HG03520 (cell line): Measurements from ENCODE around the gene ANKRD39.
"Not testable (repeated sequence)": the region's sequence is repeated elsewhere in the genome, so short reads cannot be mapped to it uniquely, and the experiment has no call there.

ENCODE experiments used
- ATAC-seq: cut with Tn5 transposase; IDR thresholded peaks from one replicate; pipeline ENCODE4 v1.9.1; 2021; ENCODE audit warnings: mild to moderate bottlenecking, moderate library complexity; ENCODE audit not compliant: unreplicated experiment

Gene ANKRD39

GRCh38 chr2:96873651-96874096 is 15.9 kb upstream of the ANKRD39 start:
- ATAC-seq = no peak

DNA sequence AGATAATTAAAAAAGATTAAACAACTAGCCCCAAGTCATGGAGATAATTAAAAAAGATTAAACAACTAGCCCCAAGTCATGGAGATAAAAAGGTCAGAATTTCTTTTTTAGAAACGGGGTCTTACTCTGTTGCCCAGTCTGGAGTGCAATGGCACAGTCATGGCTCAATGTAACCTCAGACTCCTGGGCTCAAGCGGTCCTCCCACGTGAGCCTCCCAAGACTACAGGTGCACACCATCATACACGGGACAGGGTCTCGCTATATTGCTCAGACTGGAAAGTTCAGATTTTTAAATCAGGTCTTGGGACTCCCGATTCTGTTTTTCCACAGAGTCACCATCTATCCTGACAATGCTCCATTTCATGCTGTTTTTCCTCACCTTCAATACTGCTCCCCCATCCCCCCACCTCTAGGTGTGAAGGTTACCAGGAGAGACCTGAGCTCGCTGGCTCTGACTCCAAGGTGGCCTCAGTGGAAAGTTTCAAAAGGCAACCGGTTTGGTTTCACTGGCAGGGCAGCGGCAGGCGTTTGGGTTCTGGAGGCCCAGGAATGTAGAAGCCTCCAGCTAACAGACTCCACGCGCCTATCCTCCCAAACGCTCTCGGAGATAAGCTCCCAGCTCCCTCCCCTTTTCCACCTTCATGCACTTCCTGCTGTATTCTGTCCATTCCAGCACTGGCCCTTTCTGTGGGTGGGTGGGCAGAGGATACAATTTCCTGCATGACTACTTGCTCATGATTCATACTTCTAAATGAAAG is 15.0 kb upstream of the ANKRD39 start:
- no peak for ATAC-seq

DNA sequence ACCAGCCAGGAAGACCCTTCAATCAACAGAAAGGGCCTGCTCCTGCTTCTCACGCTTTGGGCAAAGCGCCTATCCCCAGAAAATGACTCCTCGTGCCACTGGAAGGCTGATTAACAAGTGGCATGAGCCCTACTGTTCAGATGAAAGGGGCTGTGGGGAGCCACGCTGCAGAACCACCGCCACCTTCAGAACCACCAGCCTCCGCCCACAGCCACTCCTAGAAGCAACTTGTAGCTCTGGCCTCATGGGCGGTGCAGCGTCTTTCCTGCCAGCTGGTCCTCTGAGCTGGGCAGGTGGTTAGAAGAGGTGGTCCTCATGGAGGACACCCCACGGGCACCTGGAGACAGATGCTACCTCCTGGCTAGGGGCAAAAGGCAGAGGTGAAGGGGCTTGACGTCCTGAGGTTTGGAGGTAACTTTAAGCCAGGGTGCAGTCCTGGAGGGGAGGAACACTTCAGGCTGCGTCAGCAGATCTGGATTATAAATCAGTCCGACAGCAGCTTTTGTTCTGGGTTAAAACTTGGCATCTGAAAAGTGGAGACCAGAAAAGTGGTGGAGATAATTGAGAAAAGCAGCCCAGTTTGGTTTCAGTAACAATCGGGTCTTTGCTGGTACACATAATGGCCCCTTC is 12.9 kb upstream of the ANKRD39 start:
- ATAC-seq = no peak

GRCh38 chr2:96869822-96870625 is 12.2 kb upstream of the ANKRD39 start, which contains the start of gene SEMA4C:
Gene SEMA4C (minus strand): TSS chr2:96870080. CDS start chr2:96867886, 2,194 bp downstream.
- ATAC-seq = no peak

DNA sequence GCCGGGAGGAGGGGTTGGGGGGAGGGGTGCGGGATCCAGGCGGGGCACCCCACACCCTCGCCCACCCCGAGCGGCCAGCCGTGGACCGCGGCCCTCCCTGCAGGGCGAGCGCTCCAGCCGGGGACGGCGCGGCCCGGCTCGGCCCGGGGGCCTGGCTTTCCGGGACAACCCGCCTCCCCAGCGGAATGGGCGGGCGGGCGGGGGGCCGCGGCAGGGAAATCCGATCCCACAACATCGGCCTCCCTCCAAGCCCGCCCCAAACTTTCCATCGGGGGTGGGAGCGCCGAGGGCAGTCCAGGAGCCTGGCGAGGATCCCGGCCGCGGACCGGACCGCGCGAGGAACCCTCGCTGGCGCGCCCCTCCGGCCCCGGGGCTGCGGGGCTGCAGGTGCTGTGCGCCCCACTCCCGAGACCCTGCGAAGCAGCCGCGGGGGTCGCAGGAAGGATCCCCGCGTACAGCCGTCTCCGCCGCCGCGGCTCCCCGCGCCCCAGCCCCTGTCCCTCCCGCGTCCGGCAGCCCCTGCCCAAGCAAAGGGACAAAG is 11.5 kb upstream of the ANKRD39 start:
- no peak for ATAC-seq

DNA sequence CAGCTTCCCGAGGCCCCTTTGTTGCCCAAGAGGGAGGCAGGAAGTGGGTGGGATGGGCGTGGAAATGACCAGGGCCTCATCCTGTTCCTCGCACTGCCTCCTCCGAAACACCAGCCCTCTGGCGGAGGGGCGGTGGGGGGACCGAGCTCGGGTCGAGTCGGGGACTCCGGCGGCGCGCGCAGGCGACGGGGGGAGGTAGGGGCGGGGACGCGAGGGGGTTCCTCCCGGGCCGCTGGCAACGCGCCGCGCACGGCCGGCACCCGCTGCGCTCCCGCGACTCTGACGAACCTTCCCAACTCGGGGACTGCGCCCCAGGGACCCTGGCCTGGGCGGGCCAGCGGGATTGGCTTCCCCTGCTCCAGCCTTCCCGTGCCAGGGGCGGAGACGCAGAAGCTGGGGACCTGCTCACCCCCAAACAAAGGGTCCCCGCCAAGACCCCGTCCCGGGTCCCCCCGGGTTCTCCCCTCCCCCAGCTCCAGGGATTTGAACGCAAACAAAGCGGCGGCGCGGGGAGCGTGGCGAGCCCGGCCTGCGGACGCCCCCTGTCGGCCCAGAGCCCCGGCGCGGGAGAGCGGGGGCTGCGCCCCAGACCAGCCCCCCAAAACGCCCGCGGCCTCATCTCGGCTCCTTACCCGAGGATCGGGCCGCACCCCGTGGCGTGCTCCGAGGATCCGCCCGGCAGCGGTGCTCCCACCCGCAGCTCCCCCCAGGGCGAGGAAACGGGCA is 10.9 kb upstream of the ANKRD39 start:
- ATAC-seq = no peak

DNA sequence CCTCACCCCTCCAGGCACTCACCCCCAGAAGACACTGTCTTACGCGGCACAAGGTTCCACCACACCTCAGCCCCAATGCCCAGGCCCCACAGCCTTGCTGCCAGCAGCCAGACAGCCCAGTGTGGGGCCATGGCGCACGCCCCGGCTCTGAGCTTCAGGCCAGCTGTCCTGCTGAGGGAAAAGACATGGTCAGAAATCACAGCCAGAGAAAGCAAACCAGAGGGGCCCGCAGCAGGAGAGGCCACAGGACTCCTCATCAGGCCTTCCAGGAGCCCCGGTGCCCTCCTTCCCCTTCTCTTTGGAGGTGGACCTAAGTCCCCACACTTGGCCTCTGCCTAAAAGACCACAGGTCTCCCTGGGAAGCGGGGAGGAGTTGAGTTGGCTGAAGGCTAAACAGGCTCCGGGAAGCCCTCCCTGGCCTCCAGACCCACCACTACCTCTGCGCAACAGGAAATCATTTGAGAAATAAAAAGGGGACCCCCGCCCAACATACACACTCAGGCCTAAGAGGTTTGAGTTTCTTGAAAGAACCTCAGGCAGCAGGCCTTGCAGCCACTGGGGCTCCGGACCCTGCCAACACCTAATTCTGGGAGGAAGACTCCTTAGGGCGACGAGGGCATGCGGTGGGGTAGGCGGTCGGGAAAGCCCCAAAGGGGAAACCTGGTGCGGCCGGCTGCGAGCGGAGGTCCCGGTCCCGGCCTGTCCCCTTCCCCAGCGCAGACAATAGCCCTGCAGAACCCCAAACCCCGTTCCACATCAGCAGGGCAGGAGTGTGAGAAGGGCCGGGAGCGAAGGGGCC is 10.1 kb upstream of the ANKRD39 start:
- no peak for ATAC-seq

DNA sequence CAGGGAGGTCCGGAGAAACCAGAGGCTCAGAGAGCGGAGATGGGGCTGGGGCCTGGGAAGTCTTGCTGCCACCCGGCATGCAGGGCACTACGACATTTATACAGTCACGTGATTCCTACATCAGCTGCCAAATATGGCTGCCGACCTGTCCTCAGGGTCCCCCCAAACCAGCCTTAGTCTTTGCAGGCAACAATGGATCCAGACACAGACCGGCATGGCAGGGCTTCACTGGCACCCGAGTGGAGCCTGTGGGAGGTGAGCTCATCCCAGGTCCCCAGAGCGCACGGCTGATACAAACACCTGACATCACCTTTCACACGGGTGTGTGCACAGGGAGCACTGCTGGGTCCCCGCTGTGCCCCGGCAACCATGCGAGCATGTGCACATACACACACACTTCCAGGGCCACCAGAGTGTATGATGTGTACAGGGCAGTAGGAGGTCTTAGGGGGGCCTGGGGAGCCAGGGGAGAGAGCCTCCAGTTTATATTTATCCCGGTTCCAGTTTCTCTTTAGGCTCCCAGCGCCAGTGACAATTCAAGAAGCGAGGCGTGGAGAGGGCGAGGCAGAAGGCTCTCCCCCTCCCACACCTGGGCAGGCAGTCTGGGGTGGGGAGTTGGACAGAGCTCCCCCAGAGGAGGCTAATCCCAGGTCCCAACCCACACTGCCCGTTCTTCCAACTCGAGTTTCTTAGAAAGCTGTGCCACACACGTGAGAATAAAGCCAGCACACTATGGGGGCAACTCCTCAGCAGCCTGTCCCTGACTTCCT is 9.4 kb upstream of the ANKRD39 start:
- ATAC-seq = no peak

DNA sequence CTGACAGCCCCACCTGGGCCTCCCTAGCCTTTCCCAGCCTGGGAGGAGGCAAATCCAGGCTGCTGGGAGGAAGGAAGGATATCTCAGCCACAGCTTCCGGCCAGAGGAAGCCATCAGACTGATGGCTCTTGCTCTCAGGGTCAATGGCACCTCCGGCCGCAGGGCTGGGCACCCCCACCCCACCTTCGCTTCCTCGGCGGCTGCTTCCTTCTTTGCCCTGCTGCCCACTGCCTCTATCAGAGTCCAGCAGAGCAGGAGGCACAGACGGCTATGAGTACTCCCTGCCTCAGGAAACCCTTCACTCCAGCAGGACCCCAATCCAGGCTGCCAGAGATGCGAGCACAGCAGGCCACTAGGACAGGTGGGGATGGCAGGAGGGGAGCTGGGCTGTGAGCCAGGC is 8.8 kb upstream of the ANKRD39 start:
- no peak for ATAC-seq

DNA sequence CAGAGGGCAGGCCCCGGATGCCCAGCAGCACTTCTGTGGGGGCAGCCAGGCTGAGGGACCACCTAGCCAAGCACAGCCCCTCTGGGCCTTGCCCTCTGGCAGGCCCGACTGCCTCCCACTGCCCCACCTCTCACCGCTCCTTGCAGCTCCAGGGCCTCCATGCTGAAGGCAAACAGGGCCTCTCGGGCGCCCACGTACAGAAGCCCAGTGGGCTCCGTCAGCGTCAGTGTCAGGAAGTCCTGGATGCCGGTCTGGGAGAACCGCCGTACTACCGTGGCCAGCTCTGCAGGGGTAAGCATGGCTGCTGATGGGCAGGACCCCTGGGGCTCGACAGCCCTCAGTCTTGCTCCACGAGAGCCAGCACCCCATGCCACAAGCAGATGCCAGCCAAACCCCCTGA is 8.3 kb upstream of the ANKRD39 start:
- ATAC-seq = no peak

- no peak for ATAC-seq
These were observed 7.8 kb upstream of the ANKRD39 start for GRCh38 chr2:96865654-96866053.

- ATAC-seq = no peak
These were observed 6.7 kb upstream of the ANKRD39 start for GRCh38 chr2:96864343-96865091.

DNA sequence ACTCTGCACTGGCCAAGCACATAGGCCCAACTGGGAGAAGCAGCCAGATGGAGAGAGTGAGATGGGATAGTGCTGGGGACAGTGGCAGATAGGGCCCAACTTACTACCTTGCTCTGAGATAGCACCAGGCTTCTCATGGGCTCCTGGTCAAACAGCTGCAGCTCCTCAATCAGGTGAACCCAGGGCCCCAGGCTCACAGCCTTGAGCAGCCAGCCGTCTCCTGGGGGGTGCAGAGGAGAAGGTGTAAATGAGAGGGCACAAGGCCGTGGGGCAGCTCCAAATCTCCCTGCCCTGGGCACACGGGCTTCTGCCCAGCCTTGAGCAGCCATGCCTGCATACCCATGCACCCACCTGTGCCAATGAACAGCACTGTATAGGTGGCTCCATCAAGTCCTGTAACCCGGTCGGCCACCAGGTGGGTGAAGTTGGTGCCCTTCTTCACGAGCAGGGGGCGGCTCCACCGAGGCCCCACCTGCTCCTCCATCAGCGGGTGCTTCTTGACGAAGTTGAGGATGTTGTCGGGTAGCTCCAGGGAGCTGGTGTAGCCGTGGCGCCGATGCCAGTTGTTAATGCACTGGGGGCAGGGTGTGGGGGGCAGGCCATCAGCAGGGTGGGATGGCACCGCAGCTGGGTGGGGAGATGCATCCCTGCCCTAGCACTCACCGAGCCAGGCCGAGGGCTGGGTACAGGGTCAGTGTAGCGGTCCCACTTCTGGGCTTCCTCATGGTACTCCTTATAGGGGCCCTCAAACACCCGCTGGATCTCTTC is 5.9 kb upstream of the ANKRD39 start:
- no peak for ATAC-seq

DNA sequence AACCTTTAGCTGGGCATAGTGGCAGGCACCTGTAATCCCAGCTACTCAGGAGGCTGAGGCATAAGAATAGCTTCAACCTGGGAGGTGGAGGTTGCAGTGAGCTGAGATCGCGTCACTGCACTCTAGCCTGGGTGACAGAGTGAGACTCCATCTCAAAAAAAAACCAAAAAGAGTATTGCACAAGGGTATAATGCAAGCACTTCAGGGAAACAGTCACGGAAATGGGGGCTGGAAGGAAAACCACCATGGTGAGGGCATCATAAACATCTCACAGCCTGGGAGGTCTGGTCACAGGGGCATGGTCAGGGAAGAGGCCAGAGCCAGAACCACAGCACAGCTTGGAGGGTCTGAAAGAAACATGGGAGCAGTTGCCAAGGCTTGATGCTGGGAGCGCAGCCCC is 5.2 kb upstream of the ANKRD39 start:
- ATAC-seq = not testable (repeated sequence)

- ATAC-seq = no peak
These were observed 3.3 kb upstream of the ANKRD39 start for GRCh38 chr2:96861074-96861473.

GRCh38 chr2:96860065-96861029 is 2.5 kb upstream of the ANKRD39 start:
- ATAC-seq = no peak

DNA sequence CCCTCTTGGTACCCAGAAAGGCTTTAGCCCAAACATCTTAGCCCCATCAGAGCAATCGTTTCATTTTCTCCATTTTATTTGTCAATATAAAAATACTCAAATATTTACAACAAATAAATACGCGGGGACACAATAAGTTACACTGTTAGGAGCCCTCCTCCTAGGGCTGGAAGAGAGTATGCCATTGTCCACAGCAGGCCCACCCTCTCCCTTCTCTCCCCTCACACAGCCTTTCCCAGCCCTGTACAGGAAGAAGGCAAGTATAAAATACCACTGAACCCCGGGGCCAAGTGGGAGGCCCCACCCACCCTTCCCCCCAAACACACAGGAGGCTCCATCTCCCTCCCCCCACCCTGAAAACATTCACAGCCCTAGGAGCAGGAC is 1.9 kb upstream of the ANKRD39 start:
- no peak for ATAC-seq
